Colonic mucosa (tissue), 4 donors: ENCODE measurements around the gene ZDHHC14. TPM values are rescaled to one million over a fixed set of nuclear protein-coding genes. Genes with fewer than 3 reads are reported as not detected.

ENCODE experiments used
- DNase-seq: peaks from one replicate; pipeline ENCODE4 v3.0.0-alpha.2; 2020
- H3K27ac ChIP-seq: fragments of 200-600 bp; one replicate; pipeline ENCODE4 v1.8.0; 2021
- H3K27me3 ChIP-seq: fragments of 200-600 bp; one replicate; pipeline ENCODE4 v1.8.0; 2021
- H3K36me3 ChIP-seq: fragments of 200-600 bp; one replicate; pipeline ENCODE4 v1.8.0; 2021
- H3K4me1 ChIP-seq: fragments of 200-600 bp; one replicate; pipeline ENCODE4 v1.8.0; 2021; ENCODE audit warnings: mild to moderate bottlenecking
- H3K4me3 ChIP-seq: fragments of 200-600 bp; one replicate; pipeline ENCODE4 v1.8.0; 2021
- H3K9ac ChIP-seq, 2 donors: one replicate each; pipeline ENCODE4 v1.7.0; 2013; ENCODE audit warnings: control low read depth in 2 of 2, low read depth in 2 of 2, low read length in 2 of 2
- H3K9me3 ChIP-seq: fragments of 200-600 bp; one replicate; pipeline ENCODE4 v1.8.0; 2021
- CTCF ChIP-seq: fragments of 200-600 bp; IDR thresholded peaks from one replicate; pipeline ENCODE4 v1.8.0; 2022; ENCODE audit warnings: antibody characterized with exemption, mild to moderate bottlenecking
- intact Hi-C: fragments of 100-400 bp; cut with DNase I; formaldehyde crosslinking; loops from one replicate; pipeline ENCODE4 v1.14.1; 2022
- total RNA-seq, 2 donors: library from RNA; stranded (reverse); fragmentation: NEBNext Ultra II Directional in 1 of 2; extraction: Animal tissue kit (Norgen Biotek cat#: 25700) in 1 of 2; gene quantifications; one replicate each; pipeline ENCODE4 v1.2.1, GENCODE V29; 2021
- donor health status: healthy.
- donor health status: DM: no; HTN: no; CAD: no.
- donor health status: DM: no; HTN: no; CAD: no.

Gene ZDHHC14
- total RNA-seq, 2 donors from 2014 or later: 8.4 to 11.4 TPM

- no peaks in the 10 kb centered on the region for H3K27me3 ChIP-seq
- DNase-seq: no peak
- no peak overlapping the region for H3K9ac ChIP-seq
- H3K9me3 ChIP-seq: no peaks in the 10 kb centered on the region
- intact Hi-C loops: no loop called here
- no peak overlapping the region for H3K27ac ChIP-seq
- H3K4me1 ChIP-seq: no peaks in the 10 kb centered on the region
- no peak overlapping the region for H3K4me3 ChIP-seq
- no peak for TF ChIP-seq CTCF
- no peaks in the 10 kb centered on the region for H3K36me3 ChIP-seq
Measured at GRCh38 chr6:157649311-157650260, 268.6 kb downstream of the ZDHHC14 start.

- intact Hi-C loops: no loop called here
- no peak for DNase-seq
Measured at GRCh38 chr6:157650261-157650640, 269.3 kb downstream of the ZDHHC14 start.

GRCh38 chr6:157650801-157651200, 269.8 kb downstream of the ZDHHC14 start:
- TF ChIP-seq CTCF: no peak
- Histone ChIP-seq H3K9me3 (no peaks in the 10 kb centered on the region), H3K36me3 (no peaks in the 10 kb centered on the region), H3K4me1 (no peaks in the 10 kb centered on the region), H3K9ac (no peak overlapping the region), H3K27me3 (no peaks in the 10 kb centered on the region), H3K4me3 (no peak overlapping the region), H3K27ac (no peak overlapping the region)
- no peak for DNase-seq
- intact Hi-C loops: no loop called here

More at GRCh38 chr6:157650261-157650640, 269.3 kb downstream of the ZDHHC14 start:
- no peaks in the 10 kb centered on the region for H3K36me3 ChIP-seq
- no peaks in the 10 kb centered on the region for H3K9me3 ChIP-seq
- no peak overlapping the region for H3K4me3 ChIP-seq
- H3K9ac ChIP-seq: no peak overlapping the region
- no peak for TF ChIP-seq CTCF
- no peak overlapping the region for H3K27ac ChIP-seq
- no peaks in the 10 kb centered on the region for H3K4me1 ChIP-seq
- no peaks in the 10 kb centered on the region for H3K27me3 ChIP-seq

- Histone ChIP-seq H3K9ac (no peak overlapping the region), H3K27ac (no peak overlapping the region), H3K9me3 (no peaks in the 10 kb centered on the region), H3K4me1 (no peaks in the 10 kb centered on the region), H3K36me3 (no peaks in the 10 kb centered on the region), H3K27me3 (no peaks in the 10 kb centered on the region), H3K4me3 (no peak overlapping the region)
- intact Hi-C loops: no loop called here
- DNase-seq: no peak
- no peak for TF ChIP-seq CTCF
Measured at GRCh38 chr6:157651731-157652490, 270.9 kb downstream of the ZDHHC14 start.

DNA sequence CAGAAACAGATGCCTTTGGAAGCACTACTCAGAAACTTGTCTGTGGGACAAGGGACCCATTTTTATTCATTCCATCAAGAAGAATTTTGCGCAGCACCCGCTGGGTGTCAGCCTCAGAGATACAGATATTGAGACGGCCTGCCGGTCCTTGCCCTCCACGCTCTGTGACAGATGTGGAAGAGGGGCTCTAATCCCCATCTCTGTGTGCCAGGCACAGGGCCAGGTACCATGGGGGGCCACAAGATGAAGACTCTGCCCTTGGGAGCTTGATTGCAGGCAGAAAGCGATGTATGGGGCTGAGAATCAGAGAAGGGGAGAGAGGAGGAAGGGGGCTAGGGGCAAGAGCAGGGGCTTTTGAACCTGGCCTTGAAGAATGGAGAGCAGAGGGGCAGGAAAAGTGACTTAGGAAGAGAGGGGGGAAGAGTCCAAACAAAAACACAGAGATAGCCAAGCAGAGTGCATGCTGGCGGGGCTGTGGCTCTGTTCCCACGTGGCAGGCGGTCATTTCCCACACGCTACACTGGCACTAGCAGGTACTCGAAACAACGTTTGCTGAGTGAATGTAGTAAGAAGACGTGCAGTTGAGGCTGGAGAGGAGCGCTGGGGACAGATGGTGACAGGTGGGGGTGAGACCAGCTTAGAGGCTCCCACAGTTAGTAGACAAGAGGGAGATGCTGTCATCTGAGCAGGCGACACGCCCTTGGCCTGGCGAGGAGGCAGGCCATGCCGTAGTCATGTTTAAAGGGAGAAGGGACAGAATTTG, 271.8 kb downstream of the ZDHHC14 start:
- DNase-seq: no peak
- no peaks in the 10 kb centered on the region for H3K27me3 ChIP-seq

More for the DNA sequence above, 271.8 kb downstream of the ZDHHC14 start:
- no peak overlapping the region for H3K9ac ChIP-seq
- H3K27ac ChIP-seq: no peak overlapping the region
- no peaks in the 10 kb centered on the region for H3K9me3 ChIP-seq
- TF ChIP-seq CTCF: no peak
- no peaks in the 10 kb centered on the region for H3K36me3 ChIP-seq
- no peak overlapping the region for H3K4me3 ChIP-seq
- intact Hi-C loops: no loop called here
- no peaks in the 10 kb centered on the region for H3K4me1 ChIP-seq
